ENCODE data around the gene TMCO2. TPM values are rescaled to one million over a fixed set of nuclear protein-coding genes. Genes with fewer than 3 reads are reported as not detected.

The TMCO2 gene
- total and polyA plus RNA-seq, 2 donors (not counting 1 experiment from before 2014, with no cell fraction given), result not detected

GRCh38 chr1:40281853-40282252 lies 34.1 kb downstream of the TMCO2 start:
- POLR2A ChIA-PET, result no interaction called here

GRCh38 chr1:40291293-40291692 lies 43.6 kb downstream of the TMCO2 start:
- Histone ChIP-seq H4K20me1 (ENCODE audit: control insufficient read depth, insufficient read depth, low read length, poor library complexity, severe bottlenecking) (no peaks in the 10 kb centered on the region), H3K9ac (ENCODE audit: low read length) (no peak overlapping the region), H3K9me3 (ENCODE audit: control extremely low read depth in 1 of 3, control insufficient read depth in 2 of 3, insufficient read depth in 1 of 3, low read length in 2 of 3) (no peaks in the 10 kb centered on the region), H3K79me2 (ENCODE audit: control insufficient read depth, insufficient read depth, low read length) (peaks cover 2% of the 10 kb centered on the region), H2AFZ (ENCODE audit: insufficient read depth, low read depth, low read length, poor library complexity, severe bottlenecking) (no peak overlapping the region), H3K4me2 (replicated peaks; ENCODE audit: low read depth, low read length, poor library complexity, severe bottlenecking) (no peak overlapping the region), H3K27me3 (replicated peaks in 1 of 4; ENCODE audit: control extremely low read depth in 1 of 4, control insufficient read depth in 3 of 4, insufficient read depth in 4 of 4, low read length in 3 of 4) (no peaks in the 10 kb centered on the region), H3K4me3 (ENCODE audit: control extremely low read depth in 1 of 5, extremely low read depth in 1 of 5, insufficient read depth in 1 of 5, low read depth in 2 of 5, low read length in 4 of 5) (no peak overlapping the region), H3K27ac (ENCODE audit: low read length in 2 of 2) (no peak overlapping the region), H3K36me3 (replicated peaks in 1 of 2; ENCODE audit: control extremely low read depth in 1 of 2, control insufficient read depth in 1 of 2, extremely low read depth in 1 of 2, insufficient read depth in 2 of 2, low read length in 1 of 2) (peaks cover 19 to 32% of the 10 kb centered on the region in 2 experiments), H3K4me1 (ENCODE audit: control insufficient read depth in 2 of 2, insufficient read depth in 2 of 2, low read length in 2 of 2) (peaks cover 9% of the 10 kb centered on the region in 2 donors)
- H3K27me3 Mint-ChIP-seq, result no peaks in the 10 kb centered on the region
- H3K9me3 Mint-ChIP-seq (ENCODE audit: insufficient read depth), result no peaks in the 10 kb centered on the region
- TF ChIP-seq EZH2 (IDR thresholded peaks at IDR 0.05; ENCODE audit: borderline replicate concordance, insufficient read depth, low read depth, low read length, poor library complexity, severe bottlenecking) (no peak), CTCF (IDR thresholded peaks at IDR 0.05) (no peak)
- no CpG with 5 or more reads among the region's 2 CpGs for WGBS (ENCODE audit: insufficient coverage)
- CTCF ChIA-PET, result interaction anchor here (0.5 to 2.5 kb wide), 6 partner anchors 25 to 148 kb away, joined by 3 to 11 read pairs (median 3); no protein-coding TSS in a partner anchor
- ATAC-seq (ENCODE audit: low read depth), result no peak
- POLR2A ChIA-PET, result no interaction called here
- no peak overlapping the region for H3K4me3 Mint-ChIP-seq
- no peak overlapping the region for H3K27ac Mint-ChIP-seq
- H3K4me1 Mint-ChIP-seq, result peaks cover 13% of the 10 kb centered on the region
- DNase-seq, result no peak
- intact Hi-C loops (cut with micrococcal nuclease), result no loop called here

More at GRCh38 chr1:40281853-40282252, 34.1 kb downstream of the TMCO2 start:
- no peak overlapping the region for H2AFZ ChIP-seq (ENCODE audit: insufficient read depth, low read depth, low read length, poor library complexity, severe bottlenecking)
- Mint-ChIP-seq H3K9me3 (ENCODE audit: insufficient read depth) (no peaks in the 10 kb centered on the region), H3K27ac (no peak overlapping the region), H3K4me1 (no peaks in the 10 kb centered on the region), H3K4me3 (no peak overlapping the region), H3K27me3 (no peaks in the 10 kb centered on the region)
- no peak overlapping the region for H3K4me3 ChIP-seq (ENCODE audit: control extremely low read depth in 1 of 5, extremely low read depth in 1 of 5, insufficient read depth in 1 of 5, low read depth in 2 of 5, low read length in 4 of 5)
- no peak overlapping the region for H3K4me2 ChIP-seq (replicated peaks; ENCODE audit: low read depth, low read length, poor library complexity, severe bottlenecking)
- H3K79me2 ChIP-seq (ENCODE audit: control insufficient read depth, insufficient read depth, low read length), result no peaks in the 10 kb centered on the region
- H3K27ac ChIP-seq (ENCODE audit: low read length in 2 of 2), result no peak overlapping the region
- H3K27me3 ChIP-seq (replicated peaks in 1 of 4; ENCODE audit: control extremely low read depth in 1 of 4, control insufficient read depth in 3 of 4, insufficient read depth in 4 of 4, low read length in 3 of 4), result no peaks in the 10 kb centered on the region
- CTCF ChIA-PET, result interaction anchor here (0.6 to 3.1 kb wide), 7 partner anchors 10 to 323 kb away, joined by 3 to 15 read pairs (median 4); no protein-coding TSS in a partner anchor
- peaks cover 8 to 43% of the 10 kb centered on the region in 2 experiments for H3K36me3 ChIP-seq (replicated peaks in 1 of 2; ENCODE audit: control extremely low read depth in 1 of 2, control insufficient read depth in 1 of 2, extremely low read depth in 1 of 2, insufficient read depth in 2 of 2, low read length in 1 of 2)
- WGBS (ENCODE audit: insufficient coverage), result no CpG with 5 or more reads among the region's 2 CpGs
- H3K9me3 ChIP-seq (ENCODE audit: control extremely low read depth in 1 of 3, control insufficient read depth in 2 of 3, insufficient read depth in 1 of 3, low read length in 2 of 3), result no peaks in the 10 kb centered on the region
- no peak for ATAC-seq (ENCODE audit: low read depth)
- no peak overlapping the region for H3K9ac ChIP-seq (ENCODE audit: low read length)
- H4K20me1 ChIP-seq (ENCODE audit: control insufficient read depth, insufficient read depth, low read length, poor library complexity, severe bottlenecking), result no peaks in the 10 kb centered on the region
- intact Hi-C loops (cut with micrococcal nuclease), result no loop called here
- TF ChIP-seq EZH2 (IDR thresholded peaks at IDR 0.05; ENCODE audit: borderline replicate concordance, insufficient read depth, low read depth, low read length, poor library complexity, severe bottlenecking), result no peak
- H3K4me1 ChIP-seq (ENCODE audit: control insufficient read depth in 2 of 2, insufficient read depth in 2 of 2, low read length in 2 of 2), result no peaks in the 10 kb centered on the region
- DNase-seq, result no peak
